NT2/D1 (cell line): ENCODE results near the gene CLIC5.

Source experiments
- SUZ12 ChIP-seq: IDR thresholded peaks from 2 replicates; pipeline ENCODE4 v1.6.1; 2011; ENCODE audit not compliant: insufficient read length, insufficient read depth; ENCODE audit errors: extremely low read depth
- ZNF274 ChIP-seq: IDR thresholded peaks from 2 replicates; pipeline ENCODE4 v1.6.1; 2011; ENCODE audit warnings: mild to moderate bottlenecking, low read depth, low read length

- TF ChIP-seq SUZ12 (no peak), ZNF274 (no peak)
Observed at GRCh38 chr6:46058951-46059350, 43.3 kb upstream of the CLIC5 start.
